ENCODE data around the gene TFF3.

- TF ChIP-seq CTCF (conservative IDR thresholded peaks at IDR 0.05; ENCODE audit: low read length) (no peak), EZH2phosphoT487 (IDR thresholded peaks at IDR 0.05; ENCODE audit: borderline replicate concordance) (no peak)
Observed at GRCh38 chr21:42341776-42342542, 26.8 kb upstream of the TFF3 start.
